Psoas muscle (tissue), 8 donors: Measurements from ENCODE around the gene PEAR1. TPM values are rescaled to one million over a fixed set of nuclear protein-coding genes. Genes with fewer than 3 reads are reported as not detected.

Source experiments
- ATAC-seq, 4 donors: fragments of 200-7000 bp; cut with Tn5 transposase; one replicate each; pipeline ENCODE4 v1.9.1; 2020; ENCODE audit warnings: moderate library complexity in 3 of 4, mild to moderate bottlenecking in 2 of 4
- DNase-seq, 2 donors: peaks; one replicate each; pipeline ENCODE4 v3.0.0-alpha.2; 2020
- H3K27ac ChIP-seq: fragments of 200-600 bp; one replicate; pipeline ENCODE4 v1.8.0; 2022
- H3K27me3 ChIP-seq, 3 donors: fragments of 200-600 bp in 1 of 3; one replicate each; pipeline versions ENCODE4 v1.6.1 to v1.8.0; 2013 to 2022; ENCODE audit warnings: low read length in 2 of 3, mild to moderate bottlenecking in 2 of 3, moderate library complexity in 1 of 3; ENCODE audit not compliant: insufficient read depth in 3 of 3
- H3K36me3 ChIP-seq, 2 donors: fragments of 200-600 bp in 1 of 2; one replicate each; pipeline versions ENCODE4 v1.6.1 to v1.8.0; 2013 to 2022; ENCODE audit warnings: low read depth in 1 of 2, mild to moderate bottlenecking in 1 of 2, moderate library complexity in 1 of 2; ENCODE audit not compliant: insufficient read depth in 1 of 2
- H3K4me1 ChIP-seq: fragments of 200-600 bp; one replicate; pipeline ENCODE4 v1.8.0; 2022
- H3K4me3 ChIP-seq: fragments of 200-600 bp; one replicate; pipeline ENCODE4 v1.8.0; 2022; ENCODE audit warnings: mild to moderate bottlenecking
- H3K9me3 ChIP-seq: fragments of 200-600 bp; one replicate; pipeline ENCODE4 v1.8.0; 2022
- CTCF ChIP-seq: fragments of 200-600 bp; IDR thresholded peaks from one replicate; pipeline ENCODE4 v1.8.0; 2022; ENCODE audit warnings: antibody characterized with exemption
- WGBS, 3 donors: extraction: QIAGEN DNeasy Blood & Tissue Kit; methylation state at CpG; one replicate each; pipeline versions ENCODE4 v1.1.6 to v1.1.7; 2013; 5-methylcytosine and 5-hydroxymethylcytosine counted together
- intact Hi-C, 2 donors: fragments of 100-400 bp; cut with DNase I; formaldehyde crosslinking; loops; one replicate each; pipeline versions ENCODE4 v1.11.0 to v1.14.2; 2022
- polyA plus RNA-seq, 3 donors: library from polyadenylated mRNA; stranded (reverse); fragments of 200-250 nt; gene quantifications; one replicate each; pipeline ENCODE4 v1.2.3, GENCODE V29; 2013
- total RNA-seq, 4 donors: library from RNA; stranded (reverse); fragmentation: NEBNext Ultra II Directional in 2 of 4; extraction: Animal tissue kit (Norgen Biotek cat#: 25700) in 2 of 4; gene quantifications; one replicate each; pipeline versions ENCODE4 v1.2.1 to v1.2.4, GENCODE V29; 2021 to 2023
- donor health status: healthy with polysubstance abuse.
- donor health status: DM: no; HTN: no; CAD: no; lungs with moderate emphysema.
- donor health status: Bipolar disorder and iron deficiency.
- donor health status: healthy.
- donor health status: DM: yes; HTN: yes; CAD: no.
- donor health status: DM: no; HTN: no; CAD: no.
- donor health status: DM: no; HTN: no; CAD: no.
- donor health status: DM: yes; HTN: yes; CAD: no.

PEAR1 gene
- total and polyA plus RNA-seq, 7 donors, result 2.1 to 7.3 (median 3.8) TPM

DNA sequence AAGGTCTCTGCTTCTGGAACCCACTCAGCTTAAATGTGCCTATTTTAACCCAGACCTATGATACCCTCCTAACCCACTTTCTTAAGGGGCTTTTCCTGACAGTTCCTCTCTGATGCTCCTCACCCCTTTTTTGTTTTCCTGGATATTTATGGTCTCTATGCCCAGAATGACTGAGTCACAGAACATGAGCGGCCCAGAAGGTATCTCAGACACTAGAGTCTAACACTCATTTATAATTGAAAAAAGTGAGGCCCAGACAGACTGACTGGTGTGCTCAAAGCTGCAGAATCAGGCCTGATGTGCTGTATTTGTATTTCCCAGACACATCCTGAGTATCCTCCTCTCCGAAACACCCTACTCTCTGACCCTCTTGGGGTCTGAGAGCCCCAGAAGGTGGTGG is 70.9 kb downstream of the PEAR1 start:
- intact Hi-C loops, result no loop called here
- H3K9me3 ChIP-seq, result no peaks in the 10 kb centered on the region
- H3K4me1 ChIP-seq, result no peaks in the 10 kb centered on the region
- H3K4me3 ChIP-seq, result no peak overlapping the region
- TF ChIP-seq CTCF, result no peak
- 94 to 99% (median 98%) methylated on average over 2 of the region's 2 CpGs for WGBS, 3 donors
- H3K36me3 ChIP-seq, result peaks cover 7 to 88% of the 10 kb centered on the region in 2 donors
- DNase-seq (no peak), ATAC-seq (no peak)
- no peaks in the 10 kb centered on the region for H3K27me3 ChIP-seq
- no peak overlapping the region for H3K27ac ChIP-seq

Other genes with a start within 250 kb of the PEAR1 start
- gene NES, start 216.3 kb upstream of the PEAR1 start, total RNA-seq, result 100 to 1,000 TPM in 1 of 4 donors, 10 to 100 TPM in 3; 40.5 to 581 (median 80.2) TPM
- gene NES, start 216.3 kb upstream of the PEAR1 start, polyA plus RNA-seq, result 10 to 100 TPM; 12.3 to 23.8 (median 17.2) TPM
- 1 to 10 TPM in 2 of 4 donors, under 1 TPM in 1, not detected in 1; 0.71 to 1.7 (median 1.6) TPM for gene CRABP2, start 188.1 kb upstream of the PEAR1 start, total RNA-seq
- gene CRABP2, start 188.1 kb upstream of the PEAR1 start, polyA plus RNA-seq, result under 1 TPM; 0.13 to 0.57 (median 0.53) TPM
- gene METTL25B, start 165.2 kb upstream of the PEAR1 start, total RNA-seq, result 10 to 100 TPM; 18.5 to 32.1 (median 28.5) TPM
- 10 to 100 TPM; 22.1 to 31.5 (median 27.0) TPM for gene METTL25B, start 165.2 kb upstream of the PEAR1 start, polyA plus RNA-seq
- gene ISG20L2, start 165.0 kb upstream of the PEAR1 start, total RNA-seq, result 10 to 100 TPM in 3 of 4 donors, 1 to 10 TPM in 1; 7.4 to 19.8 (median 16.5) TPM
- gene ISG20L2, start 165.0 kb upstream of the PEAR1 start, polyA plus RNA-seq, result 10 to 100 TPM in 2 of 3 donors, 1 to 10 TPM in 1; 7.6 to 20.4 (median 20.2) TPM
- 100 to 1,000 TPM in 2 of 4 donors, 10 to 100 TPM in 2; 86.1 to 137 (median 99.8) TPM for gene MRPL24, start 152.6 kb upstream of the PEAR1 start, total RNA-seq
- gene MRPL24, start 152.6 kb upstream of the PEAR1 start, polyA plus RNA-seq, result 100 to 1,000 TPM; 140 to 174 (median 146) TPM
- gene HDGF, start 142.0 kb upstream of the PEAR1 start, total RNA-seq, result 100 to 1,000 TPM; 164 to 240 (median 208) TPM
- gene HDGF, start 142.0 kb upstream of the PEAR1 start, polyA plus RNA-seq, result 100 to 1,000 TPM; 161 to 367 (median 163) TPM
- 10 to 100 TPM; 43.7 to 69.3 (median 64.0) TPM for gene PRCC, start 126.2 kb upstream of the PEAR1 start, total RNA-seq
- 100 to 1,000 TPM in 1 of 3 donors, 10 to 100 TPM in 2; 46.8 to 107 (median 72.0) TPM for gene PRCC, start 126.2 kb upstream of the PEAR1 start, polyA plus RNA-seq
- under 1 TPM; 0.37 to 0.82 (median 0.60) TPM for gene SH2D2A, start 76.9 kb upstream of the PEAR1 start, total RNA-seq
- gene SH2D2A, start 76.9 kb upstream of the PEAR1 start, polyA plus RNA-seq, result under 1 TPM in 2 of 3 donors, not detected in 1; 0.25 to 0.26 TPM
- gene INSRR, start 34.6 kb upstream of the PEAR1 start, total RNA-seq, result under 1 TPM in 1 of 4 donors, not detected in 3; 0.07 TPM
- gene INSRR, start 34.6 kb upstream of the PEAR1 start, polyA plus RNA-seq, result under 1 TPM in 1 of 3 donors, not detected in 2; under 0.01 TPM
- under 1 TPM; 0.16 to 0.92 (median 0.44) TPM for gene NTRK1, start 32.9 kb upstream of the PEAR1 start, total RNA-seq
- gene NTRK1, start 32.9 kb upstream of the PEAR1 start, polyA plus RNA-seq, result under 1 TPM; 0.07 to 0.65 (median 0.58) TPM
- not detected for gene LRRC71, start 26.9 kb downstream of the PEAR1 start, total RNA-seq
- under 1 TPM in 2 of 3 donors, not detected in 1; 0.03 TPM for gene LRRC71, start 26.9 kb downstream of the PEAR1 start, polyA plus RNA-seq
- gene ARHGEF11, start 152.0 kb downstream of the PEAR1 start, total RNA-seq, result 10 to 100 TPM; 19.9 to 22.8 (median 20.9) TPM
- 10 to 100 TPM in 1 of 3 donors, 1 to 10 TPM in 2; 7.0 to 18.8 (median 8.6) TPM for gene ARHGEF11, start 152.0 kb downstream of the PEAR1 start, polyA plus RNA-seq
- not detected for gene ETV3L, start 206.1 kb downstream of the PEAR1 start, total RNA-seq
- gene ETV3L, start 206.1 kb downstream of the PEAR1 start, polyA plus RNA-seq, result not detected
- 10 to 100 TPM; 16.3 to 22.7 (median 19.3) TPM for gene ETV3, start 244.7 kb downstream of the PEAR1 start, total RNA-seq
- gene ETV3, start 244.7 kb downstream of the PEAR1 start, polyA plus RNA-seq, result 10 to 100 TPM in 1 of 3 donors, 1 to 10 TPM in 2; 5.5 to 16.0 (median 9.4) TPM